ENCODE data around the gene MTUS2.
"Not testable (repeated sequence)": the region's sequence is repeated elsewhere in the genome, so short reads cannot be mapped to it uniquely, and the experiment has no call there.

Gene MTUS2

GRCh38 chr13:29318741-29319140 is 498.6 kb downstream of the MTUS2 start:
- no peak for DNase-seq (ENCODE audit: low read depth, low spot score)

GRCh38 chr13:29319451-29319850 is 499.3 kb downstream of the MTUS2 start:
- DNase-seq (ENCODE audit: low read depth, low spot score): peak; percentile 48

GRCh38 chr13:29323954-29324353 is 503.8 kb downstream of the MTUS2 start:
- no peak for DNase-seq (ENCODE audit: low read depth, low spot score)

GRCh38 chr13:29324601-29325000 is 504.5 kb downstream of the MTUS2 start:
- no peak for DNase-seq (ENCODE audit: low read depth, low spot score)

GRCh38 chr13:29328501-29328900 is 508.4 kb downstream of the MTUS2 start:
- no peak for DNase-seq (ENCODE audit: low read depth, low spot score)

GRCh38 chr13:29336356-29336755 is 516.2 kb downstream of the MTUS2 start:
- no peak for DNase-seq (ENCODE audit: low read depth, low spot score)

- no peak for DNase-seq (ENCODE audit: low read depth, low spot score)
These were observed 519.5 kb downstream of the MTUS2 start for GRCh38 chr13:29339386-29340272.

- DNase-seq (ENCODE audit: low read depth, low spot score): not testable (repeated sequence)
These were observed 525.9 kb downstream of the MTUS2 start for GRCh38 chr13:29345860-29346582.

GRCh38 chr13:29355029-29355428 is 534.9 kb downstream of the MTUS2 start:
- DNase-seq (ENCODE audit: low read depth, low spot score): no peak

- DNase-seq (ENCODE audit: low read depth, low spot score): no peak
These were observed 539.0 kb downstream of the MTUS2 start for GRCh38 chr13:29359181-29359580.

GRCh38 chr13:29361716-29362115 is 541.6 kb downstream of the MTUS2 start:
- DNase-seq (ENCODE audit: low read depth, low spot score): no peak

- DNase-seq (ENCODE audit: low read depth, low spot score): peak; percentile 58
These were observed 542.9 kb downstream of the MTUS2 start for GRCh38 chr13:29362849-29363604.

GRCh38 chr13:29369060-29369743 is 549.1 kb downstream of the MTUS2 start:
- no peak for DNase-seq (ENCODE audit: low read depth, low spot score)

GRCh38 chr13:29379281-29379680 is 559.1 kb downstream of the MTUS2 start:
- DNase-seq (ENCODE audit: low read depth, low spot score): no peak

- no peak for DNase-seq (ENCODE audit: low read depth, low spot score)
These were observed 559.7 kb downstream of the MTUS2 start for GRCh38 chr13:29379865-29380264.

- no peak for DNase-seq (ENCODE audit: low read depth, low spot score)
These were observed 561.9 kb downstream of the MTUS2 start for GRCh38 chr13:29382021-29382420.

GRCh38 chr13:29383476-29383875 is 563.3 kb downstream of the MTUS2 start:
- no peak for DNase-seq (ENCODE audit: low read depth, low spot score)

- DNase-seq (ENCODE audit: low read depth, low spot score): no peak
These were observed 564.3 kb downstream of the MTUS2 start for GRCh38 chr13:29384466-29384865.

GRCh38 chr13:29384871-29385270 is 564.7 kb downstream of the MTUS2 start:
- DNase-seq (ENCODE audit: low read depth, low spot score): no peak

GRCh38 chr13:29386246-29386645 is 566.1 kb downstream of the MTUS2 start:
- no peak for DNase-seq (ENCODE audit: low read depth, low spot score)

- not testable (repeated sequence) for DNase-seq (ENCODE audit: low read depth, low spot score)
These were observed 570.5 kb downstream of the MTUS2 start for GRCh38 chr13:29390598-29390997.

Data from ELF-1 (cell line).